DND-41 (cell line): ENCODE measurements around the gene NCK1.
"Not testable (repeated sequence)": the region's sequence is repeated elsewhere in the genome, so short reads cannot be mapped to it uniquely, and the experiment has no call there.

Experiments
- ATAC-seq: fragments of 200-7000 bp; cut with Tn5 transposase; 3 replicates; pipeline ENCODE4 v1.9.1; 2021; ENCODE audit warnings: low read depth; ENCODE audit not compliant: insufficient read depth
- DNase-seq: peaks from one replicate; pipeline ENCODE4 v3.0.0-alpha.2; 2020
- H2AFZ ChIP-seq: 2 replicates; pipeline ENCODE4 v1.6.0; 2012; ENCODE audit warnings: low read depth, low read length
- H3K27ac ChIP-seq: 2 replicates; pipeline ENCODE4 v1.5.1; 2012; ENCODE audit warnings: low read length, inconsistent platforms
- H3K27me3 ChIP-seq: fragments of 200-600 bp; sonication (generic); 2 replicates; pipeline ENCODE4 v1.6.0; 2012; ENCODE audit warnings: low read length, mild to moderate bottlenecking, inconsistent platforms; ENCODE audit not compliant: insufficient read depth, poor library complexity
- H3K36me3 ChIP-seq: 2 replicates; pipeline ENCODE4 v1.5.1; 2012; ENCODE audit warnings: low read length, inconsistent platforms; ENCODE audit not compliant: insufficient read depth
- H3K4me1 ChIP-seq: 2 replicates; pipeline ENCODE4 v1.5.1; 2012; ENCODE audit warnings: mild to moderate bottlenecking, low read length; ENCODE audit not compliant: insufficient read depth
- H3K4me2 ChIP-seq: 2 replicates; pipeline ENCODE4 v1.6.0; 2012; ENCODE audit warnings: mild to moderate bottlenecking, moderate library complexity, low read length, inconsistent platforms; ENCODE audit not compliant: insufficient read depth
- H3K4me3 ChIP-seq, 2 experiments: fragments of 200-600 bp in 1 of 2; shearing (Covaris generic) in 1 of 2; 2 replicates each; pipeline ENCODE4 v1.5.1; 2012 to 2016; ENCODE audit warnings: inconsistent platforms in 2 of 2, low read length in 2 of 2, mild to moderate bottlenecking in 2 of 2, low read depth in 1 of 2, moderate library complexity in 1 of 2
- H3K79me2 ChIP-seq: 2 replicates; pipeline ENCODE4 v1.6.0; 2012; ENCODE audit warnings: low read length, inconsistent platforms; ENCODE audit not compliant: insufficient read depth
- H3K9ac ChIP-seq: 2 replicates; pipeline ENCODE4 v1.6.0; 2012; ENCODE audit warnings: low read depth, mild to moderate bottlenecking, inconsistent platforms, low read length, moderate library complexity
- H3K9me3 ChIP-seq: 2 replicates; pipeline ENCODE4 v1.5.1; 2012; ENCODE audit warnings: low read length, moderate library complexity, mild to moderate bottlenecking, inconsistent platforms; ENCODE audit not compliant: insufficient read depth, severe bottlenecking
- H4K20me1 ChIP-seq: 2 replicates; pipeline ENCODE4 v1.6.0; 2012; ENCODE audit warnings: low read length; ENCODE audit not compliant: insufficient read depth
- EZH2 ChIP-seq: IDR thresholded peaks from 3 replicates; pipeline ENCODE4 v1.6.1; 2012; ENCODE audit warnings: borderline replicate concordance, low read depth, mild to moderate bottlenecking, moderate library complexity, low read length, inconsistent platforms; ENCODE audit not compliant: severe bottlenecking
- TF ChIP-seq, protein P1 (sequence below): IDR thresholded peaks from 2 replicates; pipeline ENCODE4 v1.5.1; 2012; ENCODE audit warnings: borderline replicate concordance, low read length, moderate library complexity, mild to moderate bottlenecking; ENCODE audit not compliant: poor library complexity, severe bottlenecking; ENCODE audit errors: extremely low read depth

The NCK1 gene

DNA sequence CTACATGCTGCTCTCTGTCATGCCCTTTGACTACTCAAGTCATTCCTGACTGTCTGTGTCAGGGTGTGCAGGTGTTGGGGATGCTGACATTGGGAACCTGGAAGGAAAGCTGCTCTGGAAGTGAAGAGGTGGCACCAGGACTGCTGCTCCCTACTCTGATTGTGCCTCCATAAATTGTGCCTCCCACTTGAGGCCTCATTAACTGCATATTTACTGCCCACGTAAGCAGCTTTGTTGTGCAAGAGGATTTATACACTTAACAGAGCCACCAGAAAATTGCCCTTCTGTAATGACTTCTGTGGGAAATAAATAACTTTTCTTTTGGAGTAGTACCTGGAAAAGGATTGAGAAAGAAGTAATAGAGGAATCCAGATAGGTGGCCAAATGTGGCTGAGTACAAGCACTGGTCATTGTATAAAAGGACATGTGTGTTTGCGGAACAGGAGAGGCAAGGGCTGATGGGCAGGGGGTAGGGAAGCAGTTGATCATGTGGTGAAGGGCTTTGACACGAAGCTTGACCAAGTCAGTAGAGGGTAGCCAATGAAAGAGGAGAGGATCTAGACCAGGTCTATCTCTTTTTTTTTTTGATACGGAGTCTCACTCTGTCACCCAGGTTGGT is 120.6 kb downstream of the NCK1 start:
- no peaks in the 10 kb centered on the region for H3K27me3 ChIP-seq
- no peaks in the 10 kb centered on the region for H3K36me3 ChIP-seq
- H3K9ac ChIP-seq, result no peak overlapping the region
- no peaks in the 10 kb centered on the region for H3K79me2 ChIP-seq
- DNase-seq (no peak), ATAC-seq (no peak)
- H3K27ac ChIP-seq, result no peak overlapping the region
- H3K9me3 ChIP-seq, result no peaks in the 10 kb centered on the region
- no peak for TF ChIP-seq EZH2
- TF ChIP-seq, protein P1, sequence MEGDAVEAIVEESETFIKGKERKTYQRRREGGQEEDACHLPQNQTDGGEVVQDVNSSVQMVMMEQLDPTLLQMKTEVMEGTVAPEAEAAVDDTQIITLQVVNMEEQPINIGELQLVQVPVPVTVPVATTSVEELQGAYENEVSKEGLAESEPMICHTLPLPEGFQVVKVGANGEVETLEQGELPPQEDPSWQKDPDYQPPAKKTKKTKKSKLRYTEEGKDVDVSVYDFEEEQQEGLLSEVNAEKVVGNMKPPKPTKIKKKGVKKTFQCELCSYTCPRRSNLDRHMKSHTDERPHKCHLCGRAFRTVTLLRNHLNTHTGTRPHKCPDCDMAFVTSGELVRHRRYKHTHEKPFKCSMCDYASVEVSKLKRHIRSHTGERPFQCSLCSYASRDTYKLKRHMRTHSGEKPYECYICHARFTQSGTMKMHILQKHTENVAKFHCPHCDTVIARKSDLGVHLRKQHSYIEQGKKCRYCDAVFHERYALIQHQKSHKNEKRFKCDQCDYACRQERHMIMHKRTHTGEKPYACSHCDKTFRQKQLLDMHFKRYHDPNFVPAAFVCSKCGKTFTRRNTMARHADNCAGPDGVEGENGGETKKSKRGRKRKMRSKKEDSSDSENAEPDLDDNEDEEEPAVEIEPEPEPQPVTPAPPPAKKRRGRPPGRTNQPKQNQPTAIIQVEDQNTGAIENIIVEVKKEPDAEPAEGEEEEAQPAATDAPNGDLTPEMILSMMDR, result no peak
- H2AFZ ChIP-seq, result no peak overlapping the region
- no peak overlapping the region for H3K4me2 ChIP-seq
- peaks cover 9% of the 10 kb centered on the region for H3K4me1 ChIP-seq
- no peak overlapping the region for H3K4me3 ChIP-seq
- no peaks in the 10 kb centered on the region for H4K20me1 ChIP-seq

- no peak overlapping the region for H3K4me3 ChIP-seq
- no peak overlapping the region for H3K27ac ChIP-seq
- no peaks in the 10 kb centered on the region for H3K36me3 ChIP-seq
- TF ChIP-seq, protein P1, result no peak
- no peak for TF ChIP-seq EZH2
- H3K9me3 ChIP-seq, result no peaks in the 10 kb centered on the region
- no peak overlapping the region for H2AFZ ChIP-seq
- DNase-seq (no peak), ATAC-seq (no peak)
- no peaks in the 10 kb centered on the region for H4K20me1 ChIP-seq
- no peaks in the 10 kb centered on the region for H3K27me3 ChIP-seq
- H3K9ac ChIP-seq, result no peak overlapping the region
- H3K79me2 ChIP-seq, result no peaks in the 10 kb centered on the region
- no peak overlapping the region for H3K4me2 ChIP-seq
- no peaks in the 10 kb centered on the region for H3K4me1 ChIP-seq
Measured at GRCh38 chr3:136984837-136985236, 122.8 kb downstream of the NCK1 start.

DNA sequence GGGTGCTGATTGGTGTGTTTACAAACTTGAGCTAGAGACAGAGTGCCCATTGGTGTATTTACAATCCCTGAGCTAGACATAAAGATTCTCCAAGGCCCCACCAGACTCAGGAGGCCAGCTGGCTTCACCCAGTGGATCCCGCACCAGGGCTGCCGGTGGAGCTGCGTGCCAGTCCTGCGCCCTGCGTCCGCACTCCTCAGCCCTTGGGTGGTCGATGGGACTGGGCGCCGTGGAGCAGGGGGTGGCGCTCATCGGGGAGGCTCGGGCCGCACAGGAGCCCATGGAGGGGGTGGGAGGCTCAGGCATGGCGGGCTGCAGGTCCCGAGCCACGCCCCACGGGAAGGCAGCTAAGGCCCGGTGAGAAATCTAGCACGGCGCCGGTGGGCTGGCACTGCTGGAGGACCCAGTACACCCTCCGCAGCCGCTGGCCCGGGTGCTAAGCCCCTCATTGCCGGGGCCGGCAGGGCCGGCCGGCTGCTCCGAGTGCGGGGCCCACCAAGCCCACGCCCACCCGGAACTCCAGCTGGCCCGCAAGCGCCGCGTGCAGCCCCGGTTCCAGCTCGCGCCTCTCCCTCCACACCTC is 125.5 kb downstream of the NCK1 start:
- not testable (repeated sequence) for H3K27ac ChIP-seq, H2AFZ ChIP-seq, H3K4me2 ChIP-seq, ATAC-seq, H3K79me2 ChIP-seq, H3K4me1 ChIP-seq, H3K9me3 ChIP-seq, H3K27me3 ChIP-seq, H3K9ac ChIP-seq, DNase-seq, H3K4me3 ChIP-seq, H3K36me3 ChIP-seq, H4K20me1 ChIP-seq

DNA sequence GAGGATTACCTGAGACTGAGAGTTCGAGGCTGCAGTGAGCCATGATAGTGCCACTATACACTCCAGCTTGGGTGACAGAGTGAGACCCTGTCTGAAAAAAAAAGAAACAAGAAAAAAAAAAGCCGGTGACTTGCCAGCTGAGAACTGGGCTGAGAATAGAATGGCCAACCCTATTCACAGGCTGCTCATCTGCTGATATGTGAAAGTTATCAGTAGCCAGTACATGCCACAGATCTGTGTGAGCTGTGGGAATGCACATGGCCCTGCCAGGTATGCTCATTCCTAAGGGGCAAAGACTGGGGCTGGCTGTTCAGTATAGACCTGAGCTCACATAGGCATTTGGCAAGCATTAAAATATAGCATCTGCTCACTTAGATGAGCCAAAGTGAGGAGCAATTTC is 126.6 kb downstream of the NCK1 start:
- no peak overlapping the region for H2AFZ ChIP-seq
- ATAC-seq (no peak), DNase-seq (no peak)
- H3K4me2 ChIP-seq, result no peak overlapping the region
- no peaks in the 10 kb centered on the region for H3K9me3 ChIP-seq
- no peaks in the 10 kb centered on the region for H3K4me1 ChIP-seq
- H4K20me1 ChIP-seq, result no peaks in the 10 kb centered on the region
- no peak overlapping the region for H3K9ac ChIP-seq
- H3K27ac ChIP-seq, result no peak overlapping the region
- H3K4me3 ChIP-seq, result no peak overlapping the region
- H3K79me2 ChIP-seq, result no peaks in the 10 kb centered on the region
- H3K36me3 ChIP-seq, result no peaks in the 10 kb centered on the region
- H3K27me3 ChIP-seq, result no peaks in the 10 kb centered on the region
- TF ChIP-seq, protein P1, result no peak
- no peak for TF ChIP-seq EZH2
